Heart right ventricle (tissue), 16 donors: ENCODE measurements around the gene EVI2A. TPM values are rescaled to one million over a fixed set of nuclear protein-coding genes. Genes with fewer than 3 reads are reported as not detected.
"Not testable (repeated sequence)": the region's sequence is repeated elsewhere in the genome, so short reads cannot be mapped to it uniquely, and the experiment has no call there.

Experiments
- ATAC-seq, 8 donors: fragments of 200-7000 bp; cut with Tn5 transposase; one replicate each; pipeline ENCODE4 v1.9.1; 2020; ENCODE audit warnings: mild to moderate bottlenecking in 8 of 8, moderate library complexity in 8 of 8, moderate number of reproducible peaks in 1 of 8
- DNase-seq, 2 donors: peaks; one replicate each; pipeline ENCODE4 v3.0.0-alpha.2; 2020
- H3K27ac ChIP-seq, 10 donors: fragments of 200-600 bp; sonication (generic) in 2 of 10; one replicate each; pipeline versions ENCODE4 v1.5.0 to v1.8.0; 2020 to 2022; ENCODE audit warnings: mild to moderate bottlenecking in 3 of 10
- H3K27me3 ChIP-seq, 7 donors: fragments of 200-600 bp; one replicate each; pipeline ENCODE4 v1.8.0; 2021 to 2022; ENCODE audit warnings: mild to moderate bottlenecking in 2 of 7
- H3K36me3 ChIP-seq, 9 donors: fragments of 200-600 bp; sonication (generic) in 1 of 9; one replicate each; pipeline versions ENCODE4 v1.5.0 to v1.8.0; 2020 to 2022; ENCODE audit warnings: mild to moderate bottlenecking in 2 of 9
- H3K4me1 ChIP-seq, 9 donors: fragments of 200-600 bp; sonication (generic) in 1 of 9; one replicate each; pipeline versions ENCODE4 v1.5.0 to v1.8.0; 2020 to 2022; ENCODE audit warnings: mild to moderate bottlenecking in 4 of 9
- H3K4me3 ChIP-seq, 10 donors: fragments of 200-600 bp; sonication (generic) in 2 of 10; one replicate each; pipeline versions ENCODE4 v1.5.0 to v1.8.0; 2020 to 2022; ENCODE audit warnings: mild to moderate bottlenecking in 7 of 10, moderate library complexity in 2 of 10
- H3K9me3 ChIP-seq, 11 donors: fragments of 200-600 bp in 10 of 11; sonication (generic) in 2 of 11; one replicate each; pipeline versions ENCODE4 v1.5.0 to v1.8.0; 2013 to 2022; ENCODE audit warnings: mild to moderate bottlenecking in 2 of 11, control low read depth in 1 of 11, moderate library complexity in 1 of 11
- CTCF ChIP-seq, 9 donors: fragments of 200-600 bp; sonication (generic) in 2 of 9; IDR thresholded peaks; one replicate each; pipeline versions ENCODE4 v1.5.0 to v1.8.0; 2021 to 2022; ENCODE audit warnings: antibody characterized with exemption in 9 of 9, mild to moderate bottlenecking in 5 of 9, moderate library complexity in 1 of 9
- WGBS, 2 donors: extraction: QIAGEN DNeasy Blood & Tissue Kit; methylation state at CpG; one replicate each; pipeline ENCODE4 v1.1.7; 2013; ENCODE audit warnings: inconsistent platforms in 1 of 2; 5-methylcytosine and 5-hydroxymethylcytosine counted together
- intact Hi-C, 10 donors: fragments of 100-400 bp; cut with DNase I; formaldehyde crosslinking; loops; one replicate each; pipeline versions ENCODE4 v1.11.1 to v1.14.2; 2022
- polyA plus RNA-seq, 2 donors: library from polyadenylated mRNA; stranded (reverse); fragments of 200-250 nt; gene quantifications; one replicate each; pipeline ENCODE4 v1.2.3, GENCODE V29; 2013
- total RNA-seq, 10 donors: library from RNA; stranded (reverse); fragmentation: NEBNext Ultra II Directional in 3 of 10; extraction: Animal tissue kit (Norgen Biotek cat#: 25700) in 3 of 10; gene quantifications; one replicate each; pipeline versions ENCODE4 v1.2.1 to v1.2.4, GENCODE V29; 2021 to 2023
- donor health status: Arrhythmogenic right ventricular cardiomyopathy.
- donor health status: ischemic (EF 13 %, LVEDD 7.1; RV severe dilation, severe dysfunction).
- donor health status: healthy with polysubstance abuse.
- donor health status: DM: no; HTN: yes; CAD: no.
- donor health status: DM: no; HTN: no; CAD: no.
- donor health status: ischemic (EF 25% LVEDD 6.9; RV normal size, moderate dysfunction).
- donor health status: ischemic (EF 25% LVEDD 5.7; RV mildly dilated, moderate dysfunction).
- donor health status: healthy.
- donor health status: DM: yes; HTN: yes; CAD: no.
- donor health status: Ischemic cardiomyopathy.
- donor health status: ischemic (EF 35%, LVEDD 5.7; RV mildly dilated, moderate dysfunction).
- donor health status: nonischemic (EF 11% LVEDD 7.7; RV severe dilation, severe dysfunction).
- donor health status: DM: yes; HTN: yes; CAD: no.
- donor health status: PGD.
- donor health status: ischemic (EF 29% LVEDD 5.4; RV normal size, mild dysfunction).
- donor health status: nonischemic (EF 23%, LVEDD 6.1; RV moderate dilation, normal function).

The EVI2A gene
- total and polyA plus RNA-seq, 12 donors = 0.50 to 9.0 (median 1.6) TPM

- DNase-seq (no peak), ATAC-seq (no peak)
- Histone ChIP-seq H3K27ac (no peak overlapping the region), H3K9me3 (no peaks in the 10 kb centered on the region), H3K4me1 (peaks cover 0 to 9% (median 0%) of the 10 kb centered on the region in 9 donors), H3K36me3 (peaks cover 0 to 45% (median 0%) of the 10 kb centered on the region in 9 donors), H3K27me3 (no peaks in the 10 kb centered on the region), H3K4me3 (no peak overlapping the region)
- TF ChIP-seq CTCF (IDR thresholded peaks at IDR 0.05) = no peak
- 89 to 93% methylated on average over 2 of the region's 2 CpGs for WGBS, 2 donors
- intact Hi-C loops = no loop called here
Observed at GRCh38 chr17:31293581-31293980, 27.8 kb downstream of the EVI2A start.

GRCh38 chr17:31291820-31292219, 29.6 kb downstream of the EVI2A start:
- no peaks in the 10 kb centered on the region for H3K27me3 ChIP-seq
- no peak for ATAC-seq
- no peak overlapping the region for H3K4me3 ChIP-seq
- H3K4me1 ChIP-seq = peaks cover 0 to 9% (median 0%) of the 10 kb centered on the region in 9 donors
- intact Hi-C loops = no loop called here
- no peak for TF ChIP-seq CTCF (IDR thresholded peaks at IDR 0.05)
- H3K27ac ChIP-seq = no peak overlapping the region
- no peak for DNase-seq
- H3K9me3 ChIP-seq = no peaks in the 10 kb centered on the region
- peaks cover 0 to 49% (median 0%) of the 10 kb centered on the region in 9 donors for H3K36me3 ChIP-seq

DNA sequence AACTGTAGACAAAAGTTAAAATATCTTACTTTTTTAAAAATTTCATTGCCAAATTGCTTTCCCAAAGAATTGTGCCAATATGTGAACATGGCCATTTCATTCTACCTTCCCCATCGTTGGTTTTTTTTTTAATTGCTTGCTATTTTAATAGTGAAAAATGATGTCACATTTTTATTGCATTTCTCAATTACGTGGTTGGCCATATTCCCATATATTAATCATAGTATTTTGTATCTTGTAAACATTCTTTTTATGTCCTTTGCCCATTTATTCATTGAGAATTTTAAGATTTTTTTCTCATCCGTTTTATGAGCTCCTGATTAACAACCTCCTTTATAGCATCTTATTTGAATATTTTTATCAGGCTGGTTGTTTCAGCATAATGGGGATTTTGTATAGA, 31.6 kb downstream of the EVI2A start:
- DNase-seq (no peak), ATAC-seq (no peak)
- intact Hi-C loops = no loop called here
- H3K4me3 ChIP-seq = no peak overlapping the region
- 83 to 93% methylated on average over 3 of the region's 3 CpGs for WGBS, 2 donors
- TF ChIP-seq CTCF (IDR thresholded peaks at IDR 0.05) = no peak
- H3K27me3 ChIP-seq = no peaks in the 10 kb centered on the region
- H3K4me1 ChIP-seq = peaks cover 0 to 7% (median 0%) of the 10 kb centered on the region in 9 donors
- H3K9me3 ChIP-seq = no peaks in the 10 kb centered on the region
- H3K27ac ChIP-seq = no peak overlapping the region
- H3K36me3 ChIP-seq = peaks cover 0 to 52% (median 0%) of the 10 kb centered on the region in 9 donors

GRCh38 chr17:31287932-31288331, 33.5 kb downstream of the EVI2A start:
- intact Hi-C loops, H3K4me3 ChIP-seq, ATAC-seq, H3K27ac ChIP-seq, H3K27me3 ChIP-seq, H3K4me1 ChIP-seq, DNase-seq, H3K9me3 ChIP-seq: not testable (repeated sequence)
- peaks cover 0 to 55% (median 0%) of the 10 kb centered on the region in 9 donors for H3K36me3 ChIP-seq
- WGBS, 2 donors = 44 to 100% methylated on average over 1 of the region's 1 CpG

DNA sequence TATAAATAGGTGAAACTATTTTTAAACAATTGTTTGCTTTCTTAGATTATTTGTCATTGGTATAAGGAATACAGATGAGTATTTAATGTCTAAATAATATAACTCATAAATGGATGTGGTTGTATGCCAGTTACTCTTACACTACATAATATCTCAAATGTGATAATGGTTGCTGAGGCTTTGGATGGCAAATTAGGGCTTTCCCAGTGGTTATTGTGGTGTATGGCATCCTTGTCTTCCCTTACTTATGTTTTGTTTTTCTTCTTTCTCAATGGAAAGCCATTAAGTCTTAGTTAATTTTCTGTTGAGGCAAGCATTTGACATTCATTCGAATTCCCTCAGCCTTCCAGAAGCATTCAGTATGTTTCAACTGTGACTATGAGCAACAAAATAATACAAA, 34.8 kb downstream of the EVI2A start:
- WGBS, 2 donors = 93% methylated on average over 1 of the region's 1 CpG
- ATAC-seq = no peak

More for the DNA sequence above, 34.8 kb downstream of the EVI2A start:
- Histone ChIP-seq H3K4me3 (no peak overlapping the region), H3K27ac (no peak overlapping the region), H3K9me3 (no peaks in the 10 kb centered on the region), H3K27me3 (no peaks in the 10 kb centered on the region), H3K4me1 (peaks cover 0 to 5% (median 0%) of the 10 kb centered on the region in 9 donors), H3K36me3 (peaks cover 0 to 56% (median 0%) of the 10 kb centered on the region in 9 donors)
- intact Hi-C loops = no loop called here
- DNase-seq = no peak
- TF ChIP-seq CTCF (IDR thresholded peaks at IDR 0.05) = no peak
